HL-60/S4 treated with retinoic acid at 250 ng/mL for 4 days and 3 days (cell line): ENCODE measurements around the gene MID1IP1.

ENCODE experiments used
- in situ Hi-C: fragments of 300-500 bp; cut with MboI; formaldehyde crosslinking; loops from 2 replicates; pipeline ENCODE4 v1.7.0; 2022; ENCODE audit warnings: low sequenced_read_pairs

MID1IP1 gene

DNA sequence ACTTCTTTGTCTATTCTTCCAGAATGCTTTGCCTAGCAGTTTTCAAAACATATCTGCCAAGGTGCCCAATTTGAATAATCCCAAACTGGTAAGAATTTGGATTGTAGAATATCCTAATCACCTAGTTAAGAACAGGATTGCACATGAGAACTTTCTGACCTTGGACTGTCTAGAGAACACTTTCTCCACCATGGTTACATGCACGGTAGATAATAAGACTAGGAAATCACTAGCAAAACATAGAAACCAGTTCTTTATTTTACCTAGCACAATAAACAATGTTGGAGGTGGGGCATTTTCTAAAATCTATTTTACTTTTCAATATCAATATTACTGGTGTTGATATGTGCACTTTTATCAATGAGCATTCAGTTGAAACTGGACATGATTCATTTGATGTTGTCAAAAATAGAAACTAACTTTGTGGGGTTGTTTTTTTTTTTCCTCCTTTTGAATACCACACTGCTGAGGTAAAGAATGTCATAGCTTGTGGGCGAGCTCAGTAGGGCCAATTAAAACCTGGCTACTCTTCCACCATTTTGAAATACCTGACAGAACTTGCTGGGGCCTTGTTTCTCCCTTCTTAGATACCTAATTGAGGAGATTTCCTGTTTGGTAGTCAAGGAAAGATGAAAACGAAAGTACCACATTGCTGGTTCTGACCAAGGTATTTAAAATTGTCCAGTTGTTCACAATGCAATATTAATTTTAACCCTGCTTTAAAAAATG is 10.4 kb downstream of the MID1IP1 start:
- in situ Hi-C loops = no loop called here

DNA sequence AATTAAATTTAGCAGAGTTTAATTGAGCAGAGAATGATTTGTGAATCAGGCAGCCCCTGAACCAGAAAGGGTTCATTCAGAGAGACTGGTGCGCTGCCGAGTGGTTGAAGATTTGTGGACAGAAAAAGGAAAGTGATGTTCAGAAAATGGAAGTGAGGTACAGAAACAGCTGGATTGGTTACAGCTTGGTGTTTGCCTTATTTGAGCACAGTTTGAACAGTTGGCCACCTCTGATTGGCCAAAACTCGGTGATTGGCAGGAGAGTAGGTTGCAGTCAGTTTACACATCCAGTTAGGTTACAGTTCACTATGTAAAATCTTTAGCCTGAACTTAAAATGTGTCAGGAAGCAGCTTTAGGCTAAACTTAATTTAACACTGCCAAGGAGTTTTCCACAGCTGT is 14.9 kb downstream of the MID1IP1 start:
- in situ Hi-C loops = no loop called here

DNA sequence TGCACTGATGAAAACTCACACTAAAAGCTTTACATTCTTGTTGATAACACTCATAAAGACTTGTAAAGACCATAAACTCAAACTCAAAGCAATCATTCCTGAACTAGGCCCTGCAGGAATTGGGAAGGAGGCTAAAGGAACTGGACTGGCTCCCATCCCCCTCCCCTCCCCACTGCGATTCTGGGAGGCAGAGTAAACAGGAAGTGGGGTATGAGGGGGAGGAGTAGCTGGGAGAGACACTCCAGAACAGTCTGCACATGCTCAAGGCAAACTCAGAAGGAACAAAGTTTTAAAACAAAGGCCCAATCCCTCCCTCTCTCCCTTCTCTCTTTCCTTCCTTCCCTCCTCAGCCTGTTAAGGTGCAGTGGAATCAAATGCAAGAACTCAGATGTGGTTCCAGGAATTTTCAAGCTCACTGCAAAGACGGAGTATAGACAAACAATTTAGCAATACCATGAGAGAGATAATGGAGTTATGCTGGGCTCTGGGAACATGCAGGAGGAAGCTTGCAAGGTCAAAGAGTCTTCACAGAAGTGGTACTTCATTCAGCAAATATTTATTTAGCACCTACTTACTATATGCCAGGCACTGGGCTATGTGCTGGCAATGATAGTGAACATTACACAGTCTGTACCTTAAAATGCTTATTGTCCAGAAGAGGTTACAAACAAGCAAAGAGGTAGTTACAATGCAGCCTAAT is 15.9 kb downstream of the MID1IP1 start:
- in situ Hi-C loops = no loop called here

DNA sequence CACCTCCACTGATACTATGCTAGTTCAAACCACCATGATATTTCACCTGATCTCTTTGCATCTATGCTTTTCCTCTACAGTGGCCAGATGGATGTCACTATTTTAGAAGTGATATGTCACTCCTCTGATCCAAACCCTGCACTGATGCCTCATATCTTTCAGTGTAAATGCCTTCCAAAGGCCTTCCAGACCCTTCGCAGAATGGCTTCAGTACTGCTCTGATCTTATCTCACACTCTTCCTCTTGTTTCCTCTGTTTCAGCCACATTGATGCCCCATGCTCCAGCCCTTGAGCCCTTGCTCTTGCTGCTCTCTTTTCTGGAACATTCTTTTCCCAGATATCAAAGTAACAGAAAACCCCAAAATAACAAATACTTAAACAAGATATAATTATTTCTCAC is 17.9 kb downstream of the MID1IP1 start:
- in situ Hi-C loops = no loop called here

DNA sequence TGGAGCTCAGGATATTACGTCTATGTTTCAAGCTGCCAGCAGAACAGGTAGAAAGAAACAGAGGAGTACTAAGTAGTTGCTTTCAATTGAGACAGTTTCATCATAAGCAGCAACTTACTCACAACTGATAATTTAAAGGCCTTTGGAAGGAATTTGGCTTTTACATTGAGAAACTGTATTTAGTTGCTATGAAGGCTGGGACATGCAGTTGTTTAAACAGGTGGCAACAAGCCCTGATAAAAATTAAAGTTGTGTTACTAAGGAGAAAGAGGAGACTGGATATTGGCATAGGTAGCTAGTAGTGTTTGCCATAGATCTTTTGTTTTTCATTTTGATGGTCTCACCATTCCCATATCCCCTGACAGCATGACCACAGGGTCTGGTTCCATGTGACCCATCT is 18.4 kb downstream of the MID1IP1 start:
- in situ Hi-C loops = no loop called here

DNA sequence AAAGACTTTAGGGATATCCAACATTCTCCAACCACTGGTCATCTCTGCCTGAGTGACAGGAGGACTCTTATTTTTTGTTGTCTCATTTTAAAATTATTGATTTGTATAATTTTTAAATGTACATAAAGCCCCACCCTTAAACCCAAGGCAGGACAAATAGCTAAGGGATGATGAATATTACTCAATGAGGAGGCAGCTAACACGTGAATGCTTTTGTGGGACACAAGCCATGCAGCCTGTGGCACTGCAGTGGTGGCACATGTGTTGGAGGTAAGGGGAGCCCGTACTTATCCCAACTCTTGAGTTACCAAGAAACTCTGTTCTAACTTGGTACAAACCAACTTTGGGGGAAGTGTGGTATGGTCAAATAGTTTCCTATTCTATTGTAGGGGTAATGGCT is 19.5 kb downstream of the MID1IP1 start:
- in situ Hi-C loops = no loop called here

DNA sequence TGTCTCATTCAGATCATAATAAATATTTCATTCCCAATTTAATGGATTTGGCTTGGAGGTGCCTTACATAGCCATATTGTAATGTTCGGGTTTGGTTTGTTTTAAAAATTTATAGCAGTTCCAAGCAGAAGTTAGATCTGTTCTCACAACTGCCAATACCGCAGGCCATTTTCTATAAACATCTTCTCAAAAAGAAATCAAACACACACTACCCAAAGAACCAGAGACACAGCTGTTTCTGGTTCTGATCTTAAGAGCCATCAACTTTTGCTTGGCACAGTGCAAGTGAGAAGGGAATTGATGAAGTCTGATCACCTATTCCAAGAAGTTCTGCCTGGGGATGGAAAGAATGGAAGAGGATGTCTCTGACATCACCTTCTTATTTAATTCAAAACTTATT is 22.9 kb downstream of the MID1IP1 start:
- in situ Hi-C loops = no loop called here

DNA sequence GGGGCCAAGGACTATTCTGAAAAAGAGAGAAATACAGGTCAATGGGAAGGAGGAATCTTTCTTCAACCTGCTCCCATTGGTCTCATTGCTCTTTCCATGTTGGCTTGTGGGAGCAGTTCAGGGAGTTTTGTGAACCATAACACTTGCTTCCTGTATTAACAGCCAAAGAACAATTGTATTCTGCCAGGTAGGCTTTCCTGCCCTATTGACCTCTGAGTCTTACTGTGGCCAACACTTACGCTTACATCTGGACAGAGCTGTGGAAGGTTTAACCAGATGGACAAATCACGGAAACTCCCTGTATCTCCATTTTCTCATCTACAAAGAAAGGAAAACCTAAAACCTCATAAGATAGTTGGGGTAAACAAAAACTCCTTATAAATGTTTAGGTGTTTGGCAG is 30.7 kb downstream of the MID1IP1 start:
- in situ Hi-C loops = no loop called here

DNA sequence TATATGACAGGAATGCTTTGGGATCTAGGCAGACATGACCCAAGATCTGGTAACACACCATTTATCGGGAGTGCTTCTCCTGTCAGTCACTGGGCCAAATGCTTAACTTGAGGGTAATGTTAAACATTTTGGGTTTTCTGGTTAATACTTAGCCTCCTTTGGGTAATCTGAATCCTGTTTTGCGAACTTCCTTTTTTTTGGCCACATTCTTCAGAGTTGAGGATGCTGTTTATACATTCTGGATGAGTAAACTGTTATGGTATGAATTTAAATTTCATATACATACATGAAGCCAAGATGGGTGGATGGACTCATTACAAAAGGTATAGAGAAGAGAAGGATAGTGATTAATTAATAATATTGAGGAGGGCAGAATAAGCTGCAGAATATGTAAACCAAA is 36.1 kb downstream of the MID1IP1 start:
- in situ Hi-C loops = no loop called here

DNA sequence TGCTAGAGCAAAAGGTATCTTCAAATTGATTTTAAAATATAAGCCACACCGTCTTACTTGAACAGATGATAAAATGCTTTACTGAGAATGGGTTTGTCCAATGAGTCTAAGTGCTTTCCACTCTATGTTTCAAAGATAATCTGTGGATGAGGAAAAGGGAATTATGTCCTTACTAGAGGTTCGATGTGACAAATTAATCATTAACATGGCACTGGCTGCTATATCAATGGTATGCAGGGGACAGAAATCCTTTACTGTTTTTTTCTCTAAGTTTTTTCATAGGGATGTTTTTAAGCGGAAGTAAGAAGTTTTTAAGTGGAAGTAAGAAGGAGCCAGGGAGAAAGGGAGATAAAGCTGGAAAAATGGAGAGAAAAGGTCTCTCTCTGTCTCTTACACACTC is 38.0 kb downstream of the MID1IP1 start:
- in situ Hi-C loops = no loop called here

DNA sequence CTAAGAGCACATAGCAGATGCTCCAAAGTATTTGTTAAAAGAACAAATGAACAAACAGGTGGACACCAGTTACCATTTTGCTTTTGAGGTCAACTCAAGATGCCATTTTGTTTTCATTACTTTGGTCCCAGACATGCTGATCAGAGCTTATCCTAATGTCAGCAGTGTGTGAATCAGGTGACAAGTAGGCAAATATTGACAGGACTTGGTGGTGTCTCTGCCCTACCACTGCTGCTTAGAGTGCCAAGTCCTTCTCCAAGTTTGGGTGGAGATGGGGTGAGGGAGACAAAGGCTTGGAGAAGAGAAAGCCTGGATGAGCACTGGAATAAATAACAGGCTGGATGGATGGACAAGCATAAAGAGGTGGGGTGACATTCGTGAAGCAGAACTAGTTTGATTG is 38.7 kb downstream of the MID1IP1 start:
- in situ Hi-C loops = no loop called here

DNA sequence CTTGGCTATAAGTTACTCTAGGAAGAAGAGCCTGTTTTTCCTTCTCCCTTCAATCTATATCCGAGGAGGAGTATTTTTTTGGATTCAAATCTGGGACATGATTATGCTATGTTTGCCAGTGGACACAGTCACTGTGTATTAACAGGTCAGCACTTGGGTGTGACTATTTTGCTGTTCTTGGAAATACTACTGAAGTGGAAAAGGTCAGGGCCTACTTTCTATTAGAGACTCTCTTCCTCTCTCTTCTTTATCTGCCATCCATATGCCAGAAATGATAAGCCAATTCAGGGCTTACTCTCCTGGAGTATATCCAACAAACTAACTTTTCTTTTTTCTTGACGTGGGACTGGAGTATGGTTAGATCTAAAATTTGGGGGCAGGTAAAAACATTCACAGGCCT is 40.5 kb downstream of the MID1IP1 start:
- in situ Hi-C loops = no loop called here

DNA sequence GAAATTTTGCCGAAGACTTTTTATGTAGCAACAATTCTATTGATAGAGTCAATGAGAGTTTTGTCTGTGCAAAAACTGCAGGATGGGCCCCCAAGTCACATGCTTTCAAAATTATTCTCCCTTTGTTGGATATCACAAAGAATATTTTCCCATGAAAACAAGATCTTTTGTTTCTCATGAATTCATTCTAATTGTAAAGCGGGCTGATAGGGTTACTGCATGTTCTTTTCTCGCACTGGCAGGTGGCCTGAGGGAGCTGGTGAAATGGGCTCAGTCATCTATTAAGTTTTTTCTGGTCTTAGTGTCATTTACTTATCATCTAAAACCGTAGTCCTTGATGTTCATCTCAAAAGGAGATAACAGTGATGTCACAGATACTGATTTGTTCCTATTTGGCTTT is 44.2 kb downstream of the MID1IP1 start:
- in situ Hi-C loops = no loop called here

DNA sequence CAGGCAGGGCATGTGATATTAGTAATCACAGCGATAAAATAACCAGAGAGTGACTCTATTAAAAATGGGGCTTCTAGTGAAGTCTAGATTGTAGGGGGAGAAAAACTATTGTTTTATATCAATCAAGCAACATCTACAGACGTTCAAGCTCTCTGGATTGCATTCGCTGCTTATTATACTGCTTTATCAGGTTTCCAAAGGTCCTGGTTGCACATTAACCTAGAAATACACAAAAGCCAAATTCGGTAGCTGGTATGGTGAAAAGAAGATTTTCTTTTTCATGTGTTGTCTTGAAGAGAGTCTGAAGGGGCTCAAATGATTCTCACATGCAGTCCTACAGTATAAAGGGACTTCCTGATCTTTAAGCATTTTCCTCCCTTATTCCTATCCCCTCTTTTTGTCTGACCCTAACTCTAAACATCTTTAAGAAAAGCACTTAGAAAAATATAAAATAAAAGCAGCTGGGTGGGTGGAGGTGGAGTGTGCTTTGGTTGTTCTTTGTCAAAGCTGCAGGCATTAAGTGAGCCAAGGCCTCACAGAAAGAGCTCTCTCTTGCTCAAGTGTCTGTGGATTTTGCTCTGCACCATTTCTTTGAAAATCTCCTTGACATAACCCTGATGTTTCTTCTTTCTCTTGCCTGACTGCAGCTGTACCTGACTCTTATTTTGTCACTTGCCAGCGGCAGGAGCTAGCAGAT is 46.1 kb downstream of the MID1IP1 start:
- in situ Hi-C loops = no loop called here

DNA sequence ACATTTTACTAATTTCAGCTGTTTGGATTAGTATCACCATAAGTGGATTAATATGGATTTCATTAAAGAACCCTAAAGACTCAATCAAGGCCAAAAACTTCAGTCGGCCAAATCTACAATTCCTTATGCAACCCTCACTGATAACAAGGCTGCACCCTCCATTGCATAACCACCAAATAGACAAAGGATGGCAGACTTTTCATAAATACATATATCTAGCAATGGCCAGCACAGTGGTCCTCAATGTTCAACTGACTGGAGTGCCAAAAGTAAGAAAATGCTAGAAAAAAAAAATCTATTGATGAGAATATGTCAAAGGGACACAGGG is 46.6 kb downstream of the MID1IP1 start:
- in situ Hi-C loops = no loop called here

DNA sequence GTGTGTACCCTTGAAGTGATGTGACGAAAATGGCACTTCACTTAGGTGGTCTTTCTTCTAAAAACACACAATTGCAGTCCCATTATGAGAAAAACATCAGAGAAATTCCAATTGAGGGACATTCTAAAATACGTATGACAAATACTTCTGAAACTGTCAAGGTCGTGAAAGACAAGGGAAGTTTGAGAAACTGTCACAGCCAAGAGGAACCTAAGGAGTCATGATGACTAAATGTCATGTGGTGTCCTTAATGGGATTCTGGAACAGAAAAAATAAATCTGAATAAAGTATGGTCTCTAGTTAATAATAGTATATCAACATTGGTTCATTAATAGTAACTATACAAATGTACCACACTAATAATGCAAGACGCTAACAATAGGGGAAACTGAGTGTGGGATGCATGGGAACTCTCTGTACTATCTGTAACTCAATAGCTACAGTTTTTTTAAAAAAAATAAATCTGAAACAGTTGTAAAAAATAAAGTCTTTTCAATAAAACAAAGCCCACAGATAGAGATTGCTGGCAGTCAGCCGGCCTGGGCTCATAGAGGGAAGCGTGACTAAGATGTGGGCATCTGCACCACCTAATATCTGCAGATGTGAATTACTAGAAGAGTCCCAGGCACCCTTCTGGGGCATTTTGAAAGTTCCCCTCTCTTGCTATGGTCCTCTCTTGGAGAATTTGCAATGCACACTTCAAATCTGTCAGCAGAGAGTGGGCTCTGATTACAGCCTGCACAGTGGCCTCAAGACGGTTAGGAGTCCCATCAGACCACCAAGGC is 47.6 kb downstream of the MID1IP1 start:
- in situ Hi-C loops = no loop called here

DNA sequence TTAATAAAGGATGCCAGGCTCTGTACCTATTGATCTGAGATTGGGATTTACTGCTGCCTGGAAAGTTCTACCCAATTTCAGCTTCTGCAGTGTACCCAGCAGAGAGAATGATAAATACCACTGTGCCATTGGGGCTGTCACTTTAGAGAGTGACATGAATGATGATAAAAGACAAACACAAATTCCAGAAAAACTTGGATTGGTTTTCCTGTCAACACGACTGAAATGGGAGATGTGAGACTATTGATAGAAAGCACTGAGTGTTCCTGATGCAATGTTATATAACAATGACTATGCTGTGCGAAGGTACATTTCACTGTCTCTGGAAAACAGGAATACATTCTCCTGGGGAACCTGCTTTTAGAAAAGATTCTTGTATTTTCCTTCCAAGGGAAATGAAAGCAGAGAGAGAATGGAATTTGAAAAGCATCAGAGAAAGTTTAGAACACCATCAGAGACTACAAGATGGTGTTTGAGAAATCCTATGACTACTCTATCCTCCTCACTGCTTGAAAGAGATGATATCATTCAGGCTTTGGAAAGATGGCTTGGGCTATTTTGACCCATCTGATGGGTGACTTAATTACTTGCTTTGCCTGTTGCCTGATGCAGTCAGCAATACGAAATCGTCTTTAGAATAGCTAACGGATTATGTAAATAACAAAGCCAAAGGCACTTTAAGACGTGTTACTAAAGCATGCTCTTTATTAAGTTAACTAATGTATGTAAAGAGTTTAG is 49.7 kb downstream of the MID1IP1 start:
- in situ Hi-C loops = no loop called here

DNA sequence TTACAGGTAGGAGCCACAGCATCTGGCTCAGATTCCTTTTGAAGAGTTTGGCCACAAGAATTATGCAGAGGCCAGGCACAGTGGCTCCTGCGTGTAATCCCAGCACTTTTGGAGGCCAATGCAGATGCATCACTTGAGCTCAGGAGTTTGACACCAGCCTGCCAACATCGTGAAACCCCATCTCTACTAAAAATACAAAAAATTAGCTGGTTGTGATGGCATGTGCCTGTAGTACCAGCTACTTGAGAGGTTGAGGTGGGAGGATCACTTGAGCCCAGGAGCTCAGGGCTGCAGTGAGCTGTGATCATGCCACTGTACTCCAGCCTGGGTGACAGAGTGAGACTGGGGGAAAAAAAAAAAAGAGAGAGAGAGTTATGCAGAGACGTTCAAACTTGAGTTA is 53.0 kb downstream of the MID1IP1 start:
- in situ Hi-C loops = no loop called here
